OCI-LY7 (cell line): ENCODE results near the gene RXFP3. TPM values are rescaled to one million over a fixed set of nuclear protein-coding genes. Genes with fewer than 3 reads are reported as not detected.

Source experiments
- BruUV-seq: library from RNA; stranded (reverse); fragments of 400-500 nt; replicated peaks from 2 replicates; lab custom pipeline; 2021; lab: Mats Ljungman, UMichigan
- CTCF ChIA-PET: fragments of 300-600 bp; sonication (Branson Sonifier 250); formaldehyde crosslinking; loops from one replicate; lab custom pipeline; 2022; ENCODE audit warnings: antibody characterized with exemption; ENCODE audit not compliant: unreplicated experiment; lab: Charles Lee
- POLR2A ChIA-PET: fragments of 300-600 bp; sonication (Branson Sonifier 250); formaldehyde crosslinking; loops from one replicate; lab custom pipeline; 2022; ENCODE audit warnings: antibody characterized with exemption; lab: Charles Lee
- DNase-seq: peaks from one replicate; pipeline ENCODE4 v3.0.0-alpha.2; 2015; ENCODE audit warnings: low spot score
- H2AFZ ChIP-seq: fragments of 200-600 bp; sonication (generic), shearing (Covaris generic); 2 replicates; pipeline ENCODE4 v1.6.1; 2014; ENCODE audit warnings: mild to moderate bottlenecking, antibody characterized with exemption, low read length, moderate library complexity
- H3K27ac ChIP-seq: fragments of 200-600 bp; sonication (generic); 2 replicates; pipeline ENCODE4 v1.5.1; 2014; ENCODE audit warnings: mixed run types, low read depth, mild to moderate bottlenecking, moderate library complexity, low read length, inconsistent platforms; ENCODE audit not compliant: poor library complexity, severe bottlenecking
- H3K36me3 ChIP-seq: fragments of 200-600 bp; sonication (generic); 2 replicates; pipeline ENCODE4 v1.6.1; 2014; ENCODE audit warnings: mild to moderate bottlenecking, antibody characterized with exemption, low read length, moderate library complexity, mixed read lengths; ENCODE audit not compliant: insufficient read depth
- H3K4me1 ChIP-seq: fragments of 200-600 bp; sonication (generic); 2 replicates; pipeline ENCODE4 v1.5.1; 2014; ENCODE audit warnings: mild to moderate bottlenecking, low read length; ENCODE audit not compliant: insufficient read depth, poor library complexity, severe bottlenecking
- H3K4me2 ChIP-seq: fragments of 200-600 bp; sonication (generic); 2 replicates; pipeline ENCODE4 v1.6.1; 2014; ENCODE audit warnings: mild to moderate bottlenecking, low read length
- H3K4me3 ChIP-seq: fragments of 200-600 bp; sonication (generic); 2 replicates; pipeline ENCODE4 v1.5.1; 2014; ENCODE audit warnings: mild to moderate bottlenecking, low read depth, low read length; ENCODE audit not compliant: poor library complexity, severe bottlenecking
- H3K79me2 ChIP-seq: fragments of 200-600 bp; sonication (generic); 2 replicates; pipeline ENCODE4 v1.6.1; 2016; ENCODE audit warnings: low read depth, mild to moderate bottlenecking, low read length, moderate library complexity, mixed read lengths; ENCODE audit not compliant: insufficient read depth
- H3K9me2 ChIP-seq: fragments of 200-600 bp; sonication (generic); 2 replicates; pipeline ENCODE4 v1.6.1; 2016; ENCODE audit warnings: mild to moderate bottlenecking, low read length, mixed read lengths; ENCODE audit not compliant: insufficient read depth
- H3K9me3 ChIP-seq: fragments of 200-600 bp; sonication (generic); 2 replicates; pipeline ENCODE4 v1.6.1; 2014; ENCODE audit warnings: mild to moderate bottlenecking, mixed run types, low read length, mixed read lengths
- H4K20me1 ChIP-seq: fragments of 200-600 bp; sonication (generic); 2 replicates; pipeline ENCODE4 v1.6.1; 2014; ENCODE audit warnings: mild to moderate bottlenecking, antibody characterized with exemption, low read length, moderate library complexity, mixed read lengths; ENCODE audit not compliant: insufficient read depth
- EZH2phosphoT487 ChIP-seq: fragments of 200-600 bp; sonication (generic); IDR thresholded peaks from 2 replicates; pipeline ENCODE4 v1.6.1; 2018; ENCODE audit warnings: low read depth, borderline replicate concordance, mild to moderate bottlenecking, mixed run types, antibody characterized with exemption, low read length, moderate library complexity, mixed read lengths
- intact Hi-C: fragments of 100-400 bp; cut with micrococcal nuclease; formaldehyde crosslinking; loops from one replicate; pipeline ENCODE4 v1.10.0; 2022; ENCODE audit not compliant: unreplicated experiment
- small RNA-seq: library from RNA; depleted of rRNA; stranded (forward); fragments of <200 nt; gene quantifications from one replicate; pipeline ENCODE3, GENCODE V24; 2014
- total RNA-seq, 2 experiments: library from RNA; depleted of rRNA in 1 of 2; stranded (reverse); fragments of >200 nt in 1 of 2; shearing (Covaris generic) in 1 of 2; gene quantifications; 2 replicates each; pipeline ENCODE4 v1.2.3, GENCODE V29; 2014 to 2022
- TF ChIP-seq, protein P1 (sequence below): fragments of 200-600 bp; sonication (generic); conservative IDR thresholded peaks from 2 replicates; pipeline ENCODE4 v1.5.1; 2014; ENCODE audit warnings: mild to moderate bottlenecking, antibody characterized with exemption, low read length, moderate library complexity, mixed read lengths

RXFP3 gene
- total RNA-seq, 2 experiments from 2014 or later = not detected

DNA sequence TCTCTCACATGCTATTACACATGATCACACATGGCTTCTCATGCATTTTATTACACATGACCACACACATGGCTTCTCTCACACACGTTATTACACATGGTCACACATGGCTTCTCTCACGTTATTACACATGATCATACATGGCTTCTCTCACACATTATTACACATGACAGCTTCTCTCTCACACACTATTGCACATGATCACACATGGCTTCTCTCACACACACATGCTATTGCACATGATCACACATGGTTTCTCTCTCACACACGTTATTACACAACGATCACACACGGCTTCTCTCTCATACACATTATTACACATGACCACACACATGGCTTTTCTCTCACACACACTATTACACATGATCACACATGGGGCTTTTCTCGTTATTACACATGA lies 49.3 kb downstream of the RXFP3 start:
- no peak overlapping the region for H3K4me2 ChIP-seq

More for the DNA sequence above, 49.3 kb downstream of the RXFP3 start:
- intact Hi-C loops = no loop called here
- no TSS peak for BruUV-seq
- no peak for TF ChIP-seq EZH2phosphoT487
- TF ChIP-seq, protein P1, sequence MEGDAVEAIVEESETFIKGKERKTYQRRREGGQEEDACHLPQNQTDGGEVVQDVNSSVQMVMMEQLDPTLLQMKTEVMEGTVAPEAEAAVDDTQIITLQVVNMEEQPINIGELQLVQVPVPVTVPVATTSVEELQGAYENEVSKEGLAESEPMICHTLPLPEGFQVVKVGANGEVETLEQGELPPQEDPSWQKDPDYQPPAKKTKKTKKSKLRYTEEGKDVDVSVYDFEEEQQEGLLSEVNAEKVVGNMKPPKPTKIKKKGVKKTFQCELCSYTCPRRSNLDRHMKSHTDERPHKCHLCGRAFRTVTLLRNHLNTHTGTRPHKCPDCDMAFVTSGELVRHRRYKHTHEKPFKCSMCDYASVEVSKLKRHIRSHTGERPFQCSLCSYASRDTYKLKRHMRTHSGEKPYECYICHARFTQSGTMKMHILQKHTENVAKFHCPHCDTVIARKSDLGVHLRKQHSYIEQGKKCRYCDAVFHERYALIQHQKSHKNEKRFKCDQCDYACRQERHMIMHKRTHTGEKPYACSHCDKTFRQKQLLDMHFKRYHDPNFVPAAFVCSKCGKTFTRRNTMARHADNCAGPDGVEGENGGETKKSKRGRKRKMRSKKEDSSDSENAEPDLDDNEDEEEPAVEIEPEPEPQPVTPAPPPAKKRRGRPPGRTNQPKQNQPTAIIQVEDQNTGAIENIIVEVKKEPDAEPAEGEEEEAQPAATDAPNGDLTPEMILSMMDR = no peak
- no peak for DNase-seq
- Histone ChIP-seq H3K36me3 (peaks cover 12% of the 10 kb centered on the region), H3K4me3 (no peak overlapping the region), H3K9me2 (no peaks in the 10 kb centered on the region), H2AFZ (no peak overlapping the region), H3K27ac (no peak overlapping the region), H3K9me3 (no peaks in the 10 kb centered on the region), H3K79me2 (no peaks in the 10 kb centered on the region), H4K20me1 (no peaks in the 10 kb centered on the region), H3K4me1 (no peaks in the 10 kb centered on the region)
- CTCF ChIA-PET = no interaction called here
- POLR2A ChIA-PET = no interaction called here

Small RNA genes lying within 50 kb of the gene (small RNA-seq; reads per million reads assigned to genes)
- gene RNU6-923P = not detected

Other genes with a start within 250 kb of the RXFP3 start
- gene ADAMTS12, start 44.4 kb upstream of the RXFP3 start, total RNA-seq (2014; rRNA removed; shearing (Covaris generic)) = not detected in 2 replicates
- not detected in 2 replicates for gene ADAMTS12, start 44.4 kb upstream of the RXFP3 start, total RNA-seq (2022)
- gene SLC45A2, start 48.3 kb downstream of the RXFP3 start, total RNA-seq (2014; rRNA removed; shearing (Covaris generic)) = not detected in 2 replicates
- not detected in 2 replicates for gene SLC45A2, start 48.3 kb downstream of the RXFP3 start, total RNA-seq (2022)
- gene AMACR, start 71.7 kb downstream of the RXFP3 start, total RNA-seq (2014; rRNA removed; shearing (Covaris generic)) = 4.1 and 4.5 TPM in 2 replicates
- gene AMACR, start 71.7 kb downstream of the RXFP3 start, total RNA-seq (2022) = 4.3 and 5.0 TPM in 2 replicates
- gene C1QTNF3, start 106.8 kb downstream of the RXFP3 start, total RNA-seq (2014; rRNA removed; shearing (Covaris generic)) = 7.2 and 7.5 TPM in 2 replicates
- gene C1QTNF3, start 106.8 kb downstream of the RXFP3 start, total RNA-seq (2022) = 3.6 and 4.2 TPM in 2 replicates